ENCODE results near the gene GUK1. TPM values are rescaled to one million over a fixed set of nuclear protein-coding genes. Genes with fewer than 3 reads are reported as not detected.

Gene GUK1
- total RNA-seq, 1 experiment from 2014 or later: 111 TPM

DNA sequence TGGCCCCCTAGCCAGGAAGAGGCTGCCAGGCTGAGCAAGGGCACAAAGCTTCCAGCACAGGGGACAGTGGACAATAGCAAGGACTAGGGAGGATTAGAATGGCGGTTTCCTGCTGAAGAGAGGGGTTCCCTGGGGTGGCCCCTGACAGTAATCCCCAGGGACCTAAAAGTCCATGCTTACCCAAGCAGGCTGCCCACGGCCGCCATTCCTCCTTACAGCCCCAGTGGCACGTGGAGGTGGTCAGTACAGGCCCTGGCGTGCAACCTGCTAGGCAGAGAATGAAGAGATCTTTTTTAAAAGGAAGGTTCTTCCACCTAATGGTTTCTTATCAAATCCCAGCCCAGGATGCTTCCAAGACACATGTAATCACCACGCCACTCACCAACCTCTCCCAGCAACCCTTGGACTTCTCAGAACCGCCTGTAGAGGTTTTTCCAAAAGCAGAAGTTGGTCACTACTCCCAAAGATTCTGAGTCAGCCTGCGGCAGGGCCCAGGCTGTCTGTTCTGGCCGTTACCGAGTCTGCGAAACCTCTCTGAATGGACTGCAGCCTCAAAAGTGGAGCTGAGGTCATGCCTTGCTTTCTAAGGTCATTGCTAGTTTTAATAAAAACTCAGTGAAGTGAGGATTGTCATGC is 31.9 kb upstream of the GUK1 start:
- POLR2A ChIA-PET: no interaction called here
- ATAC-seq (no peak), DNase-seq (ENCODE audit: low spot score) (no peak)
- Mint-ChIP-seq H3K4me1 (peaks cover 17% of the 10 kb centered on the region), H3K27me3 (ENCODE audit: low read depth) (peaks cover 26% of the 10 kb centered on the region), H3K27ac (peak overlapping the region; percentile 36), H3K36me3 (peaks cover 13% of the 10 kb centered on the region), H3K4me3 (peak overlapping the region; percentile 89), H3K9me3 (no peaks in the 10 kb centered on the region)
- CTCF ChIA-PET: no interaction called here
- no peak for TF ChIP-seq NFATC4 (CRISPR knock-in tag; IDR thresholded peaks at IDR 0.05)
- no peak for TF ChIP-seq NFE2L1 (CRISPR knock-in tag; IDR thresholded peaks at IDR 0.05)
- TF ChIP-seq, protein P1, sequence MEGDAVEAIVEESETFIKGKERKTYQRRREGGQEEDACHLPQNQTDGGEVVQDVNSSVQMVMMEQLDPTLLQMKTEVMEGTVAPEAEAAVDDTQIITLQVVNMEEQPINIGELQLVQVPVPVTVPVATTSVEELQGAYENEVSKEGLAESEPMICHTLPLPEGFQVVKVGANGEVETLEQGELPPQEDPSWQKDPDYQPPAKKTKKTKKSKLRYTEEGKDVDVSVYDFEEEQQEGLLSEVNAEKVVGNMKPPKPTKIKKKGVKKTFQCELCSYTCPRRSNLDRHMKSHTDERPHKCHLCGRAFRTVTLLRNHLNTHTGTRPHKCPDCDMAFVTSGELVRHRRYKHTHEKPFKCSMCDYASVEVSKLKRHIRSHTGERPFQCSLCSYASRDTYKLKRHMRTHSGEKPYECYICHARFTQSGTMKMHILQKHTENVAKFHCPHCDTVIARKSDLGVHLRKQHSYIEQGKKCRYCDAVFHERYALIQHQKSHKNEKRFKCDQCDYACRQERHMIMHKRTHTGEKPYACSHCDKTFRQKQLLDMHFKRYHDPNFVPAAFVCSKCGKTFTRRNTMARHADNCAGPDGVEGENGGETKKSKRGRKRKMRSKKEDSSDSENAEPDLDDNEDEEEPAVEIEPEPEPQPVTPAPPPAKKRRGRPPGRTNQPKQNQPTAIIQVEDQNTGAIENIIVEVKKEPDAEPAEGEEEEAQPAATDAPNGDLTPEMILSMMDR (IDR thresholded peaks at IDR 0.05): no peak
- TF ChIP-seq RELA (CRISPR knock-in tag; IDR thresholded peaks at IDR 0.05; ENCODE audit: borderline replicate concordance): no peak
- TF ChIP-seq HMGA2 (CRISPR knock-in tag; IDR thresholded peaks at IDR 0.05): no peak
- no peak for TF ChIP-seq ZNF423 (CRISPR knock-in tag; IDR thresholded peaks at IDR 0.05)
- no peak for TF ChIP-seq ATF1 (CRISPR knock-in tag; IDR thresholded peaks at IDR 0.05)
- TF ChIP-seq FOXJ3 (CRISPR knock-in tag; IDR thresholded peaks at IDR 0.05; ENCODE audit: borderline replicate concordance): no peak
- TF ChIP-seq, protein P2, sequence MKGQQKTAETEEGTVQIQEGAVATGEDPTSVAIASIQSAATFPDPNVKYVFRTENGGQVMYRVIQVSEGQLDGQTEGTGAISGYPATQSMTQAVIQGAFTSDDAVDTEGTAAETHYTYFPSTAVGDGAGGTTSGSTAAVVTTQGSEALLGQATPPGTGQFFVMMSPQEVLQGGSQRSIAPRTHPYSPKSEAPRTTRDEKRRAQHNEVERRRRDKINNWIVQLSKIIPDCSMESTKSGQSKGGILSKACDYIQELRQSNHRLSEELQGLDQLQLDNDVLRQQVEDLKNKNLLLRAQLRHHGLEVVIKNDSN (CRISPR knock-in tag; IDR thresholded peaks at IDR 0.05): no peak

DNA sequence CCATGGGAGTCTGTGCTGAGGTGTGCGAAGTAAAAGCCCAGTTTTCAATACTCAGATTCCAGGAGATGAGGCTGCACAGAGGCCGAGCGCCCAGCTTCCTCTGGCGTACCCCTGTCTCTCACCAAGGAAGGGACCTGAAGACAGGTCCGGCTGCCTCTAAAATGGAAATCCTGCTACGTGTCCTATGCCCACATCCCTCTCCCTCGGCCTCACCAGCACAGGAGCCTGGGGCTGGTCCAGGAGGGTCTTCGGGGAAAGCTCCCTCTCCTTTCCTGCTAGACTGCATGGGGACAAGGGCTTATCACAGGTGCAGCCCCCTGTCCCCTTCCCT is 31.4 kb upstream of the GUK1 start:
- Mint-ChIP-seq H3K36me3 (peaks cover 13% of the 10 kb centered on the region), H3K27me3 (ENCODE audit: low read depth) (peaks cover 23% of the 10 kb centered on the region), H3K9me3 (no peaks in the 10 kb centered on the region), H3K4me3 (peak overlapping the region; percentile 89), H3K27ac (peak overlapping the region; percentile 36), H3K4me1 (peaks cover 13% of the 10 kb centered on the region)
- ATAC-seq (no peak), DNase-seq (ENCODE audit: low spot score) (no peak)
- ChIA-PET CTCF (no interaction called here), POLR2A (no interaction called here)
- TF ChIP-seq KAT7 (CRISPR knock-in tag; IDR thresholded peaks at IDR 0.05; ENCODE audit: borderline replicate concordance) (0 out of 2 replicates have a peak, but pooled peaks have one; percentile 69), RELA (CRISPR knock-in tag; IDR thresholded peaks at IDR 0.05; ENCODE audit: borderline replicate concordance) (0 out of 2 replicates have a peak, but pooled peaks have one; percentile 46), IRF2 (CRISPR knock-in tag; IDR thresholded peaks at IDR 0.05; ENCODE audit: borderline replicate concordance, low read depth) (no peak), JAZF1 (CRISPR knock-in tag; IDR thresholded peaks at IDR 0.05) (no peak), ESRRA (CRISPR knock-in tag; IDR thresholded peaks at IDR 0.05; ENCODE audit: borderline replicate concordance) (0 out of 2 replicates have a peak, but pooled peaks have one; percentile 36)
- TF ChIP-seq, protein P2 (CRISPR knock-in tag; IDR thresholded peaks at IDR 0.05): no peak

DNA sequence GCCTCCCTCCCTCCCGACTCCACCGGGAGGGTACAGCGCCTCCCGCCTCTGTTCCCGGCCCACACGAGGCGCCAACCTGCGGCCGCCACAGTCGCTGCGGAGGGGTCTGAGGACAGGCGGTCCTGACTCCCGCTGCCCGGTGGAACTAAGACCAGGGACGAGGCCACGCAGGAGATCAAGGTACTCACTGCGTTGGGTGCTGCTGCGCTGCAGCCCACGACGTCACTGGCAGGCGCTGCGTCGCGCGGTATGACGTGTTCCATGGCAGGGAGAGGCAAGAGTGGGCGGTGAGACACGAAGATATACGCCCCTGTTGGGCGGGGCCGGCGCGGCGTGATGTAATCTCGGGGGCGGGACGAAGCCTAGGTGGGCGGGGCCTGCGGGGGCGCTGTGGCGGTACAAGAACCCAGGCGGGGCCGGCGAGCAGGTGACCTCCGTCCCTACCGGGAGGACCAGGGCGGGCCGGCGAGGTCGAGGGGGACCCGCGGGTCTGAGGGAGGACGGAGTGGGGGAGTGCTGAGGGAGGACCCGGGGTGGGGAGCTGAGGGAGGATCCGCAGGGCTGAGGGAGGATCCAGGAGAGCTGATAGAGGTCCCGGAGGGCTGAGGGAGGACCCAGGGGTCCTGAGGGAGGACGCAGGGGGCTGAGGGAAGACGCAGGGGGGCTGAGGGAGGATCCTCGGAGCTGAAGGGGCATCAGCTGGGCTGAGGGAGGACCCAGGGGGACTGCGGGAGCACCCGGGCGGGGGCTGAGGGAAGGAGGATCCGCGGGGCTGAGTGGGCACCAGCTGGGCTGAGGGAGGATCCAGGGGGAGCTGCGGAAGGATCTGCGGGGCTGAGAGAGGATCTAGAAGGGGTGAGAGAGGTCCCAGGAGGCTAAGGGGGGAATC is 30.8 kb upstream of the GUK1 start, which contains the start of gene MRPL55:
MRPL55 (minus strand) TSS at position 227 of the 889 bp plus-strand sequence. CDS start 1,039 bp downstream, outside the sequence.
- ChIA-PET POLR2A (interaction anchor here (1.0 kb wide), 1 partner anchor 110 kb away, joined by 3 read pairs; no protein-coding TSS in a partner anchor), CTCF (interaction anchor here (0.8 to 1.8 kb wide), 5 partner anchors 18 to 110 kb away, joined by 3 to 9 read pairs (median 5); no protein-coding TSS in a partner anchor)
- peak; percentile 98 for DNase-seq (ENCODE audit: low spot score)
- peaks cover 11% of the 10 kb centered on the region for H3K4me1 Mint-ChIP-seq
- peaks cover 13% of the 10 kb centered on the region for H3K36me3 Mint-ChIP-seq
- H3K27me3 Mint-ChIP-seq (ENCODE audit: low read depth): peaks cover 20% of the 10 kb centered on the region
- H3K9me3 Mint-ChIP-seq: no peaks in the 10 kb centered on the region
- ATAC-seq: peak; percentile 89
- peak within 1 kb of the TSS; percentile 89 for H3K4me3 Mint-ChIP-seq
- peak within 1 kb of the TSS; percentile 82 for H3K27ac Mint-ChIP-seq
- peak; percentile 17; the same call in 1 of the 2 replicates for TF ChIP-seq ZNF423 (CRISPR knock-in tag; IDR thresholded peaks at IDR 0.05)
- 0 out of 2 replicates have a peak, but pooled peaks have one; percentile 46 for TF ChIP-seq KAT7 (CRISPR knock-in tag; IDR thresholded peaks at IDR 0.05; ENCODE audit: borderline replicate concordance)
- TF ChIP-seq ELF4 (CRISPR knock-in tag; IDR thresholded peaks at IDR 0.05; ENCODE audit: low read depth): peak; percentile 67; the same call in 1 of the 2 replicates
- peak; percentile 99 for TF ChIP-seq ZNF263 (CRISPR knock-in tag; IDR thresholded peaks at IDR 0.05; ENCODE audit: low read depth)
- TF ChIP-seq, protein P3, sequence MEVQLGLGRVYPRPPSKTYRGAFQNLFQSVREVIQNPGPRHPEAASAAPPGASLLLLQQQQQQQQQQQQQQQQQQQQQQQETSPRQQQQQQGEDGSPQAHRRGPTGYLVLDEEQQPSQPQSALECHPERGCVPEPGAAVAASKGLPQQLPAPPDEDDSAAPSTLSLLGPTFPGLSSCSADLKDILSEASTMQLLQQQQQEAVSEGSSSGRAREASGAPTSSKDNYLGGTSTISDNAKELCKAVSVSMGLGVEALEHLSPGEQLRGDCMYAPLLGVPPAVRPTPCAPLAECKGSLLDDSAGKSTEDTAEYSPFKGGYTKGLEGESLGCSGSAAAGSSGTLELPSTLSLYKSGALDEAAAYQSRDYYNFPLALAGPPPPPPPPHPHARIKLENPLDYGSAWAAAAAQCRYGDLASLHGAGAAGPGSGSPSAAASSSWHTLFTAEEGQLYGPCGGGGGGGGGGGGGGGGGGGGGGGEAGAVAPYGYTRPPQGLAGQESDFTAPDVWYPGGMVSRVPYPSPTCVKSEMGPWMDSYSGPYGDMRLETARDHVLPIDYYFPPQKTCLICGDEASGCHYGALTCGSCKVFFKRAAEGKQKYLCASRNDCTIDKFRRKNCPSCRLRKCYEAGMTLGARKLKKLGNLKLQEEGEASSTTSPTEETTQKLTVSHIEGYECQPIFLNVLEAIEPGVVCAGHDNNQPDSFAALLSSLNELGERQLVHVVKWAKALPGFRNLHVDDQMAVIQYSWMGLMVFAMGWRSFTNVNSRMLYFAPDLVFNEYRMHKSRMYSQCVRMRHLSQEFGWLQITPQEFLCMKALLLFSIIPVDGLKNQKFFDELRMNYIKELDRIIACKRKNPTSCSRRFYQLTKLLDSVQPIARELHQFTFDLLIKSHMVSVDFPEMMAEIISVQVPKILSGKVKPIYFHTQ (CRISPR knock-in tag; IDR thresholded peaks at IDR 0.05): no peak
- peak; percentile 100 for TF ChIP-seq SP1 (CRISPR knock-in tag; conservative IDR thresholded peaks at IDR 0.05)
- TF ChIP-seq ETV6 (CRISPR knock-in tag; IDR thresholded peaks at IDR 0.05): peak; percentile 74; the same call in 1 of the 2 replicates
- TF ChIP-seq, protein P4, sequence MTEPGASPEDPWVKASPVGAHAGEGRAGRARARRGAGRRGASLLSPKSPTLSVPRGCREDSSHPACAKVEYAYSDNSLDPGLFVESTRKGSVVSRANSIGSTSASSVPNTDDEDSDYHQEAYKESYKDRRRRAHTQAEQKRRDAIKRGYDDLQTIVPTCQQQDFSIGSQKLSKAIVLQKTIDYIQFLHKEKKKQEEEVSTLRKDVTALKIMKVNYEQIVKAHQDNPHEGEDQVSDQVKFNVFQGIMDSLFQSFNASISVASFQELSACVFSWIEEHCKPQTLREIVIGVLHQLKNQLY (CRISPR knock-in tag; IDR thresholded peaks at IDR 0.05): no peak
- TF ChIP-seq, protein P5, sequence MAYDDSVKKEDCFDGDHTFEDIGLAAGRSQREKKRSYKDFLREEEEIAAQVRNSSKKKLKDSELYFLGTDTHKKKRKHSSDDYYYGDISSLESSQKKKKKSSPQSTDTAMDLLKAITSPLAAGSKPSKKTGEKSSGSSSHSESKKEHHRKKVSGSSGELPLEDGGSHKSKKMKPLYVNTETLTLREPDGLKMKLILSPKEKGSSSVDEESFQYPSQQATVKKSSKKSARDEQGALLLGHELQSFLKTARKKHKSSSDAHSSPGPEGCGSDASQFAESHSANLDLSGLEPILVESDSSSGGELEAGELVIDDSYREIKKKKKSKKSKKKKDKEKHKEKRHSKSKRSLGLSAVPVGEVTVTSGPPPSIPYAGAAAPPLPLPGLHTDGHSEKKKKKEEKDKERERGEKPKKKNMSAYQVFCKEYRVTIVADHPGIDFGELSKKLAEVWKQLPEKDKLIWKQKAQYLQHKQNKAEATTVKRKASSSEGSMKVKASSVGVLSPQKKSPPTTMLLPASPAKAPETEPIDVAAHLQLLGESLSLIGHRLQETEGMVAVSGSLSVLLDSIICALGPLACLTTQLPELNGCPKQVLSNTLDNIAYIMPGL (CRISPR knock-in tag; IDR thresholded peaks at IDR 0.05): 0 out of 2 replicates have a peak, but pooled peaks have one; percentile 9
